Measurements from ENCODE around the gene ORC3.

DNA sequence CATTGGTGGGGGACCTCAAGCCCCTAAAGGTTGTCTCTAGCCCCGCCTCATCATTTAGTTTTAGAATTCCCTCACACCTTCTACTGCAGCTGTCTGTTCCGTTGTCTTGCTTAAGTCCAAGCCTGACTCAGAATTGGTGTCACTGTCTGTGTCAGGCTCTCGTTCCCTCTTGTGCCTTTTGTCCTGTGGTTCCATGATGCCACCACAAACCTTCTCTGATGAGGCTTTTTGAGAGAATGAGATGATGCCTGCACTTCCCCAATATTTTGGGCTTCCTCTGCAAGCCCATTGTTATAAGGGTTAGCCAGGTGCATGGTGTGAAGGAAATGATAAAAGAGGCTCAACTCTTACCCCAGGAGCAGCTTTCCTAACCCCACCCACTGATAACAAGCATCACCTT is 120.2 kb downstream of the ORC3 start:
- TF ChIP-seq POLR2AphosphoS5 (IDR thresholded peaks at IDR 0.05; ENCODE audit: insufficient read depth in 1 of 2, low read depth in 1 of 2) (no peak), POLR2A (IDR thresholded peaks at IDR 0.05) (no peak)
- TF ChIP-seq, protein P1, sequence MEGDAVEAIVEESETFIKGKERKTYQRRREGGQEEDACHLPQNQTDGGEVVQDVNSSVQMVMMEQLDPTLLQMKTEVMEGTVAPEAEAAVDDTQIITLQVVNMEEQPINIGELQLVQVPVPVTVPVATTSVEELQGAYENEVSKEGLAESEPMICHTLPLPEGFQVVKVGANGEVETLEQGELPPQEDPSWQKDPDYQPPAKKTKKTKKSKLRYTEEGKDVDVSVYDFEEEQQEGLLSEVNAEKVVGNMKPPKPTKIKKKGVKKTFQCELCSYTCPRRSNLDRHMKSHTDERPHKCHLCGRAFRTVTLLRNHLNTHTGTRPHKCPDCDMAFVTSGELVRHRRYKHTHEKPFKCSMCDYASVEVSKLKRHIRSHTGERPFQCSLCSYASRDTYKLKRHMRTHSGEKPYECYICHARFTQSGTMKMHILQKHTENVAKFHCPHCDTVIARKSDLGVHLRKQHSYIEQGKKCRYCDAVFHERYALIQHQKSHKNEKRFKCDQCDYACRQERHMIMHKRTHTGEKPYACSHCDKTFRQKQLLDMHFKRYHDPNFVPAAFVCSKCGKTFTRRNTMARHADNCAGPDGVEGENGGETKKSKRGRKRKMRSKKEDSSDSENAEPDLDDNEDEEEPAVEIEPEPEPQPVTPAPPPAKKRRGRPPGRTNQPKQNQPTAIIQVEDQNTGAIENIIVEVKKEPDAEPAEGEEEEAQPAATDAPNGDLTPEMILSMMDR (IDR thresholded peaks at IDR 0.05) = no peak
